Immature natural killer cell (primary cell): ENCODE results near the gene BRI3BP. TPM values are rescaled to one million over a fixed set of nuclear protein-coding genes. Genes with fewer than 3 reads are reported as not detected.

Experiments used
- DNase-seq, 3 donors: peaks; one replicate each; pipeline ENCODE4 v3.0.0; 2022; ENCODE audit warnings: mixed read lengths in 1 of 3
- H3K27ac Mint-ChIP-seq, 6 donors: one replicate each; pipeline ENCODE4 v1.8.0; 2020; ENCODE audit warnings: mixed read lengths in 6 of 6, mild to moderate bottlenecking in 5 of 6, inconsistent platforms in 4 of 6, moderate library complexity in 3 of 6
- H3K27me3 Mint-ChIP-seq, 3 donors: one replicate each; pipeline ENCODE4 v1.8.0; 2020 to 2021; ENCODE audit warnings: low read depth in 3 of 3, mild to moderate bottlenecking in 3 of 3, mixed read lengths in 3 of 3, moderate library complexity in 3 of 3, inconsistent platforms in 1 of 3
- H3K36me3 Mint-ChIP-seq, 3 donors: one replicate each; pipeline ENCODE4 v1.8.0; 2020; ENCODE audit warnings: mixed read lengths in 3 of 3, inconsistent platforms in 2 of 3, mild to moderate bottlenecking in 2 of 3
- H3K4me1 Mint-ChIP-seq, 2 donors: one replicate each; pipeline ENCODE4 v1.8.0; 2020; ENCODE audit warnings: inconsistent platforms in 2 of 2, mild to moderate bottlenecking in 2 of 2, mixed read lengths in 2 of 2, moderate library complexity in 1 of 2
- H3K4me3 Mint-ChIP-seq, 5 donors: one replicate each; pipeline ENCODE4 v1.8.0; 2020; ENCODE audit warnings: mild to moderate bottlenecking in 5 of 5, mixed read lengths in 5 of 5, inconsistent platforms in 3 of 5, moderate library complexity in 3 of 5
- H3K9me3 Mint-ChIP-seq, 6 donors: one replicate each; pipeline ENCODE4 v1.8.0; 2020; ENCODE audit warnings: mild to moderate bottlenecking in 6 of 6, mixed read lengths in 6 of 6, inconsistent platforms in 4 of 6, moderate library complexity in 3 of 6
- polyA plus RNA-seq, 3 donors: library from polyadenylated mRNA; unstranded; fragments of 300-500 nt; fragmentation: Illumina TruSeq; gene quantifications; one replicate each; pipeline ENCODE4 v1.2.3, GENCODE V29; 2021

Gene BRI3BP, protein sequence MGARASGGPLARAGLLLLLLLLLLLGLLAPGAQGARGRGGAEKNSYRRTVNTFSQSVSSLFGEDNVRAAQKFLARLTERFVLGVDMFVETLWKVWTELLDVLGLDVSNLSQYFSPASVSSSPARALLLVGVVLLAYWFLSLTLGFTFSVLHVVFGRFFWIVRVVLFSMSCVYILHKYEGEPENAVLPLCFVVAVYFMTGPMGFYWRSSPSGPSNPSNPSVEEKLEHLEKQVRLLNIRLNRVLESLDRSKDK
- 1 to 10 TPM; 1.0 to 3.5 (median 3.1) TPM for polyA plus RNA-seq

DNA sequence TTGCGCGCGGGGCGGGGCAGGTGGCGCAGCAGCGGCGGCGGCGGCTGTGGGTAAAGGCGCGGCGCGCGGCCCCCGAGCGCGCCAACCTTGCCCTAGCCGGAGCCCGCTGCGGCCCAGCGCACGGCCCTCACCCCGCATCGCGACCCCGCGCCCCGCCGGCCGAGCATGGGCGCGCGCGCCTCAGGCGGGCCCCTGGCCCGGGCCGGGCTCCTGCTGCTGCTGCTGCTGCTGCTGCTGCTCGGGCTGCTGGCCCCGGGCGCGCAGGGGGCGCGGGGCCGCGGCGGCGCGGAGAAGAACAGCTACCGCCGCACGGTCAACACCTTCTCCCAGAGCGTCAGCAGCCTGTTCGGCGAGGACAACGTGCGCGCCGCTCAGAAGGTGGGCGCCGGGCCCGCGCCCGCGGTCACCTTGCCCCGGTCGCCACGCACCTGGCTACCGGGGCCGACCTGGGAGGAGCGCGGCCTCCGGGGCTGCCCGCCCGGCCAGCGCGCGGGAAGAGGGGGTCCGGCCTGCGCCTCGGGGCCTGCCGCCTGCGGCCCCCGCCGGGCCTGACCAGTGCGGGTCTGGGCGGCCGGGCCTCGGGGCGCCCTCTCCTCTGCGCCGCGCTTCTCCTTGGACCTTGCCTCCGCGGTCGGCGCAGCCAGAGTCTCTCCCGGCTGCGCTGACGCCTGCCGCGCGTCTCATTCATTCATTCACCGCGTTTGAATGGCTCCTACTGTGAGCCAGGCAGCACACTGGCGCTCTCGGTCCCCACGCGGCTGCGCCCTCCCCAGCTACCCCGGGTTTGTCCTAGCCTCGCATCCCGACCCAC lies at the start of gene BRI3BP:
Gene BRI3BP (plus strand): TSS at position 20 of the 811 bp plus-strand sequence. CDS start 146 bp downstream, at position 166.
- peak within 1 kb of the TSS; percentile 87 to 93 (median 91) for H3K4me3 Mint-ChIP-seq
- peak within 1 kb of the TSS; percentile 9 to 81 (median 74) for H3K27ac Mint-ChIP-seq
- H3K27me3 Mint-ChIP-seq: peaks cover 0 to 6% (median 4%) of the 10 kb centered on the region in 3 donors
- peaks cover 28 to 31% of the 10 kb centered on the region in 2 donors for H3K4me1 Mint-ChIP-seq
- H3K36me3 Mint-ChIP-seq: no peaks in the 10 kb centered on the region
- DNase-seq: peak in 1 of 3 donors; percentile 7
- no peaks in the 10 kb centered on the region for H3K9me3 Mint-ChIP-seq

DNA sequence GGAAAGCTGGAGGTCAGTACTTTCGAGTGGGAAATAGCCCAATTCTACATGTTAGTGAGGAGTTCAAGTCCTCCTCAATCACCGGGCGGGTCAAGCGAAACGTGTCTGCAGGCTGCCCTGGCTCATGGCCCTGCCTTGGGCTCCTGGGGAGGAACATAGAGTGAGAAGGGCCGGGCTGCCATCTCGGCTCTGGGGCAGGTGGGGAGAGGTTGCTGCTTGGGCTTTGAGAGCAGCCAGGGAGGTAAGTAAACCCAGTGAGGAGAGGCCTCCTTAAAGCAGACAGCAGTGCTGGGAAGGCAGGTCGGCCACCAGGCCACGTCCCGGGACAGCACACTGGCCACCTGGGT lies 47.0 kb upstream of the BRI3BP start:
- H3K36me3 Mint-ChIP-seq: peaks cover 14 to 21% (median 15%) of the 10 kb centered on the region in 3 donors
- peak overlapping the region in 1 of 6 donors; percentile 47 for H3K27ac Mint-ChIP-seq
- no peak overlapping the region for H3K4me3 Mint-ChIP-seq
- no peaks in the 10 kb centered on the region for H3K9me3 Mint-ChIP-seq
- no peak for DNase-seq
- H3K27me3 Mint-ChIP-seq: peaks cover 0 to 4% (median 0%) of the 10 kb centered on the region in 3 donors
- H3K4me1 Mint-ChIP-seq: no peaks in the 10 kb centered on the region

DNA sequence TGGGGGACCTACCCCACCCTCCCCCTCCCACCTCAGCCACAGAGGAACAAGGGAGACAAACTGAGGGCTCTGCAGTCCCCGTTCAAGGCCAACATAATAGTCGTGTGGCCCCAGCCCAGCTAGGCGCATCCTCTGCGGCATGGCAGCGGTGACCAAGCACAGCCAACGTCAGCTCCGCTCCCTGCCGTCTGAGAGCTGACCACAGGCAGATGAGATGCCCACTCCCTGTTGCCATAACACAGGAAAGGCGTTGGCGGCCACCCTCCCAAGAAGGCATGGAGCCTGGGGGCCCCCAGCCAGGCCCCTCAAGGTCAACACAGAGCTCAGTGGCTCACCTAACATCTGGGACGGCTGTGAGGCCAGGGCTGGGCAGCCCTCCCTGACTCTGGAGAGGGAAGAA lies 46.4 kb upstream of the BRI3BP start:
- Mint-ChIP-seq H3K4me1 (no peaks in the 10 kb centered on the region), H3K9me3 (no peaks in the 10 kb centered on the region), H3K27ac (no peak overlapping the region), H3K4me3 (no peak overlapping the region), H3K27me3 (peaks cover 0 to 4% (median 0%) of the 10 kb centered on the region in 3 donors), H3K36me3 (peaks cover 15 to 22% (median 16%) of the 10 kb centered on the region in 3 donors)
- no peak for DNase-seq

DNA sequence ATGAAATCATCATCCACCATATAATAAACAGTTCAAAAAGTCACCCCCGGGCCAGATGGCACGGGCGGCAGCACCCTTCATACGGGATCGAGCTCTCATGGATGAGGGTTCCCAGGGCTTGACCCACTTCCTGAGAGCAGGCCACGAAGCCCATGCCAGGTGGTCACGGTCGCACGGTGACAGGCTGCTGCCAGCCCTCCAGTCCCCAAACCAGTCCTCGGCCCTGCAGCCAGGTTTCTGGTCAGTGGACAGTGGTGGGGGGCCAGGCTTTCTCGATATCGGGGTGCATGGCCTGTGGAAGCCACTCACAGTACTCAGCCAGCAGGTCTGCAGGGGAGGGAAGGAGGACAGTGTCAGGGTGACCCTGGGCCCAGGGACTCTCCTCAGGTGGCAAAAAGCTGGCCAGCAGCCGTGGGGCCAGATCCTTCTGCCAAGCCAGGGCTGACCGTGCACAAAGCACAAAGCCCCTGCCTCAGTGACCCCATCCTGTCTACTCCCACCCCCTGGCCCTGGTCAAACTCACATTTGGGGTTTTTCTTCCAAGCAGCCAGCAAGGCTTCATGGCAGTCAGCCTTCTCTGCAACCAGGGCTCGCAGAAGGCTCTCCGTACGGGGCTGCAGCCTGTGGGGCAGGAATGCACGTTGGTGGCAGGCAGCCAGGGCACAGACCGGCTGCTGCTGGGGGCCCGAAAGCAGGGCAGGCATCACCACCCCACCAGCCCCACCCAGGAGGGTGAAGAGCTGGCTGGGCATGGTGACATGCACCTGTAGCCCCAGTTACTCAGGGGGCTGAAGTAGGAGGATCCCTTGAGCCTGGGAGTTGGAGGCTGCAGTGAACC lies 45.7 kb upstream of the BRI3BP start:
- peaks cover 15 to 22% (median 16%) of the 10 kb centered on the region in 3 donors for H3K36me3 Mint-ChIP-seq
- peak overlapping the region in 1 of 6 donors; percentile 21 for H3K27ac Mint-ChIP-seq
- H3K27me3 Mint-ChIP-seq: peaks cover 0 to 2% (median 0%) of the 10 kb centered on the region in 3 donors
- DNase-seq: no peak
- no peak overlapping the region for H3K4me3 Mint-ChIP-seq
- H3K4me1 Mint-ChIP-seq: no peaks in the 10 kb centered on the region
- no peaks in the 10 kb centered on the region for H3K9me3 Mint-ChIP-seq

DNA sequence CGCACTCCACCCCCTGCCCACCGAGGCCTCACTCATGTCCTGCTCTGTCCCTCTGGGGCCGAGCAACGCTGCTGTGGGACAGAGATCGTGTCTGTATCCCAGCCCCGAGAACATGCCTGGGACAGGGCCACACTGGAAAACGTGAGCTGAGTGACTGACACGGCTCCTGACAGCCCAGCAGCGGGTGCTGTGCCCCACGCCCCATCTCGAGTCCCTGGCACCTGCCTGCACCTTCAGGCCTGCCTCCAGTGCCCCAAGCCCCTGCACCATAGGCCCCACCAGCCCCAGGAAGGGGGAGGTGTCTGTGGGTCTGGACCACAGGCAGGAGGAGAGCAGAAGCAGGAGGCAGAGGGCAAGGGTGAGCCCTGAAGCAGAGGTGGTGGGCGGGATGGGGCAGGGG lies 44.4 kb upstream of the BRI3BP start:
- Mint-ChIP-seq H3K9me3 (no peaks in the 10 kb centered on the region), H3K4me1 (no peaks in the 10 kb centered on the region), H3K4me3 (no peak overlapping the region), H3K36me3 (peaks cover 15 to 22% (median 16%) of the 10 kb centered on the region in 3 donors), H3K27me3 (peaks cover 0 to 2% (median 2%) of the 10 kb centered on the region in 3 donors), H3K27ac (no peak overlapping the region)
- DNase-seq: no peak

DNA sequence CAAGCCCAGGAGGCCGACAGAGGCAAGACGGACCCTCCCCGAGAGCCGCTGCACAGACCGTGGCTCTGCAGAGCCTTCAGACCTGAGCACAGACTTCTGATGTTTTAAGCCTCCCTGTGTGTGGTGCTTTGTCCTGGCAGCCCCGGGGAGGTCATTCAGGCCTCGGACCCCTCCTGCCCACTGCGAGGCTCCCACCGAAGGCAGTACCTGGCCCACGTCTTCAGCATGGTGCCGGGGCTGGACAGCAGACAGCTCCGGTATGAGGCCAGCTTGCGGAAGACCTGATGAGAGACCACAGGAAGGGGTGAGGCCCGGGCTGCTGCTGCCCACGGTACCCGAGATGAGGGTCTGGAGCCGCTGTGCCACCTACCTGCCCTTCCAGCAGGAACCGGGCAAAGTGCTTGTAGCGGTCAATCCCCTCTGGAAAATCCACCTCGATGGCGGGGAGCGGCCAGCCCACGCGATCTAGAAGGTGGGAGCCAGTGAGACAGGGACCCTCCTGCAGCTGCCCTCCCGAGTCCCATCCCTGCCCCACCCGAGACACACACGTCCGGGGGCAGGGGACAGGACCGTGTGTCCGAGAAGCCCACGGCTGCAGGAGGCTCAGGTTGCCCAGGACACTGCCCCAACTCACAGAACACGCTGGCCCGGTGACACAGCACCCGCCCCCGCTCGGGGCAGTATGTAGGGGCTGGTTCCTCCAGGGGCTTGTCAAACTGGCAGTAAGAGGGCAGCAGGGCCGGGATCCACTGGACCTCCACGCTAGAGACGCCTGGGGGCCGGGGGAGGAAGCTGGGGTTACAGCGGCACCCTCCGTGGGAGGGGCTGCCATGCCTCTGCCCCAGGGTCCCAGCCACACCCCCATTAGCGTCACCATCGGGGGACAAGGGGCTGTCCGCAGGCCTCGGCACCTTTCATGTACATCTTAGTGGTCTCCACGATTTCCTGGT lies 43.4 kb upstream of the BRI3BP start:
- Mint-ChIP-seq H3K27me3 (peaks cover 0 to 2% (median 2%) of the 10 kb centered on the region in 3 donors), H3K9me3 (no peaks in the 10 kb centered on the region), H3K36me3 (peaks cover 15 to 25% (median 16%) of the 10 kb centered on the region in 3 donors), H3K4me3 (no peak overlapping the region), H3K4me1 (no peaks in the 10 kb centered on the region), H3K27ac (no peak overlapping the region)
- DNase-seq: no peak

DNA sequence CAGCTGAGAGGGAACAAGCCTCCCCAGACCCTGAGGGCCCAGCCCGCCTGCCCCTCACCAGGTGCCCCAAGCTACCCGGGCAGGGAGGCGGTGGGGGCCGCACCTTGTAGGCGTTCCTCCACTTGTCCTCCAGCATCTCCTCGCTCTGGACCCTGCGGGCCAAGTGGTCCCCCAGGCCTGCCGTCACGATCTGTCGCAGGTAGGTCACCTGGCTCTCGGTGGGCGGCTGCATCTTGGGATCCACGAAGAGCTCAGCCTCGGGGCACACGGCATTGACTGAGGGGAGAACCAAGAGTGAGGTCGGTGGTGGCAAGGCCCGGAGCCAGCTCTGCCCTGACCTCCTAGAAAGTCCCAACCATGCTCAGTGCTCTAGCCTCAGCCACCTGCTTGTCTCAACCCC lies 41.1 kb upstream of the BRI3BP start:
- Mint-ChIP-seq H3K9me3 (no peaks in the 10 kb centered on the region), H3K27ac (no peak overlapping the region), H3K36me3 (peaks cover 12 to 21% (median 12%) of the 10 kb centered on the region in 3 donors), H3K4me1 (no peaks in the 10 kb centered on the region), H3K4me3 (no peak overlapping the region), H3K27me3 (peaks cover 0 to 3% (median 2%) of the 10 kb centered on the region in 3 donors)
- DNase-seq: no peak

DNA sequence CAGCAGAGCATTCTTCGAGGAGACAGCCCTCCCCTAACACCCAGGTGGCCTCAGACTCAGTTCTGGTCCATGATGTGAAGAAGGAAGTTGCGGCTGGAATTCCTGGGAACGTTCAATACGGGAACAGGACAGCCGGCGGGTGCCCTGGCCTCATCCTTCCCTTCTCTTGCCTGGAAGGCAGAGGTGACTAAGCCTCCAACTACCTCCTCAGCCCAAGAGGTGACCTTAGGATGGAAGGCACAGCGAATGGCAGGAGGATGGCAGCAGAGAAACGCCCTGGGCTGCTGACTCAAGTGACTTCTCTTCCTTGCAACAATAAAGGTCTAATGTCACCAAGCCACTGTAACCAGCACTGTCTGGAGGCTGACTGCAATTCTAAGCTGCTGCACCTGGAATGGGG lies 40.6 kb upstream of the BRI3BP start:
- no peak overlapping the region for H3K4me3 Mint-ChIP-seq
- H3K9me3 Mint-ChIP-seq: no peaks in the 10 kb centered on the region

DNA sequence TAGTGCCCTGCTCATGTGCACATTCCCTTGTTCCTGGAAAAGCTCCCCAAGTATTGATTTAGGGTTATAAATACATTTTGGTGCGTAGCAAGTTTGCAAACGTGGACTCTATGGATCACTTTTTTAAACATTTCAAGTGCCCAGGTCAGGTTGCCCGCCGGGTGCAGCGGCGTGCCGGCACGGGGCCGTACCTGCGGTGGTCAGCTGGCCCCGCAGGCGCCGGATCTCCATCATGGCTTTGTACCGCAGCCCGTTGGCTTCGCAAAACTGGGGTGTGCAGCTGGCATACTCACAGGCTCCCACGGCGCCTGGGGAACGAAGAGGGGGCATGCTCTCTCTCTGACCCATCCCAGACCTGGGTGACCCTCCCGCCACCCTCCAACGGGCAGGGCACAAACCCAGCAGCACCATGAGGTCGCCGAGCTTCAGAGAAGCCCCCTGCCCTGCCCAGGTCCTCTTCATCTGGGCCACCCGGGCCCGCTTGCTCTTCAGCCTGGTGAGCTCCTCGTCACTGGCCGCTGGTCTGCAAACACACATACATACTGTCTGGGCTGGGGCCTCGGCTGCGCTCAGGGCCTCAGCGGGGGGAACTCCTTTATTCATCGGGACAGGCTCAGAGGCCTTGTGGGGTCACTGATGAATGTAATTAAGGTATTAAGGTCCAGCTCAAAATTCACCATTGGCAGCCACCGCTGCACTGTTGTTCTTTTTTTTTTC lies 39.6 kb upstream of the BRI3BP start:
- Mint-ChIP-seq H3K4me1 (no peaks in the 10 kb centered on the region), H3K27me3 (peaks cover 0 to 5% (median 4%) of the 10 kb centered on the region in 3 donors), H3K36me3 (peaks cover 12 to 28% (median 18%) of the 10 kb centered on the region in 3 donors), H3K27ac (no peak overlapping the region), H3K9me3 (no peaks in the 10 kb centered on the region), H3K4me3 (no peak overlapping the region)
- no peak for DNase-seq

More for the DNA sequence above, 40.6 kb upstream of the BRI3BP start:
- peaks cover 0 to 3% (median 3%) of the 10 kb centered on the region in 3 donors for H3K27me3 Mint-ChIP-seq
- DNase-seq: no peak
- H3K4me1 Mint-ChIP-seq: no peaks in the 10 kb centered on the region
- peaks cover 12 to 23% (median 14%) of the 10 kb centered on the region in 3 donors for H3K36me3 Mint-ChIP-seq
- no peak overlapping the region for H3K27ac Mint-ChIP-seq

DNA sequence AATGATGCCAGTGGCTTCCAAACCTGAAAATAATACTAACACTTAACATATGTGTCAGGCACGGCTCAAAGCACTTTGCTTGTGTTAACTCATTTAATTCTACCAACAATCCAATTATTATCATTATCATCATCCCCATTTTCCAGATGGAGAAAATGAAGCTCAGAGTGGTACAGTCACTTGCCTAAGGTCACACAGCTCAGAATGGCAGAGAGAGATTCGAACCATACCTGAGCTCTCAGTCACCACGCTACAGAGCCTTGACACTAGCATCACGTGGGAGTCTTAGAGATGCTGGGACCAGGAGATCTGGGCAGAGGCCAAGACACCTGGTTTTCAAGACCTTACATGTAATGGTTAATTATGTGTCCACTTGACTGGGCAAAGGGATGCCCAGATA lies 38.7 kb upstream of the BRI3BP start:
- peaks cover 13 to 28% (median 14%) of the 10 kb centered on the region in 3 donors for H3K36me3 Mint-ChIP-seq
- DNase-seq: no peak
- no peak overlapping the region for H3K4me3 Mint-ChIP-seq
- H3K9me3 Mint-ChIP-seq: no peaks in the 10 kb centered on the region
- peaks cover 0 to 4% (median 3%) of the 10 kb centered on the region in 3 donors for H3K27me3 Mint-ChIP-seq
- H3K4me1 Mint-ChIP-seq: no peaks in the 10 kb centered on the region
- no peak overlapping the region for H3K27ac Mint-ChIP-seq

DNA sequence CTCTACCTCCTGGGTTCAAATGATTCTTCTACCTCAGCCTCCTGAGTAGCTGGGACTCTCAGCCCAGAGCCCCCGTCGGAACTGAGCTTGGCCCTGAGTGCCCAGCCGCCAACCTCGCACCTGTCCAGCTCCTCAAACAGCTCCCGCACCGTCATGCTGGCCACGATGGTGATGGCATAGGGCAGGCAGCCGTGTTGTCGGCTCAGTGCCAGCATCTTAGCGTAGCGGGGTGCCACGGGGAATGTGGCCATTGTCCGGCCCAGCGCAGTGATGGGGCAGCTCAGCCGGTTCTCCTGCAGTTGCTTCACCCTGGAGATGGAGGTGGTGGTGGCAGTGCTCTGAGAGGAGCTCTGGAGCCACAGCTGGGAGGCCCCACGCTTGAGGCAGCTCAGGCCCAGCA lies 36.9 kb upstream of the BRI3BP start:
- H3K27ac Mint-ChIP-seq: no peak overlapping the region
- peaks cover 9 to 23% (median 9%) of the 10 kb centered on the region in 3 donors for H3K36me3 Mint-ChIP-seq
- peaks cover 0 to 4% (median 3%) of the 10 kb centered on the region in 3 donors for H3K27me3 Mint-ChIP-seq
- no peak overlapping the region for H3K4me3 Mint-ChIP-seq
- no peak for DNase-seq
- H3K4me1 Mint-ChIP-seq: no peaks in the 10 kb centered on the region
- no peaks in the 10 kb centered on the region for H3K9me3 Mint-ChIP-seq

DNA sequence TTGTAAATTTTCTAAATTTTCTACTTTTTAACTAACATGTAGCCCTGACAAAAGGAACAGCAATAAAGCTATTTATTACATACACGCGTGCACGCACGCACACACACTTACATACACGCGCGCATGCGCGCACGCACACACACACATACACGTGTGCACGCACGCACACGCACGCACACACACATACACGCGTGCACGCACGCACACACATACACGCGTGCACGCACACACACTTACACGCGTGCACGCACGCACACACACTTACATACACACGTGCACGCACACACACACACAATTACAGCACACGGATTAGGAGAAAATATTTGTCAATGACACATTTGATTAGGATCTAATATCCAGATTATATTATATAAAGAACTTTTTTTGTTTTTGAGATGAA lies 32.4 kb upstream of the BRI3BP start:
- Mint-ChIP-seq H3K4me1 (no peaks in the 10 kb centered on the region), H3K4me3 (no peak overlapping the region), H3K36me3 (peaks cover 10 to 33% (median 16%) of the 10 kb centered on the region in 3 donors), H3K27me3 (peaks cover 0 to 5% (median 2%) of the 10 kb centered on the region in 3 donors), H3K9me3 (no peaks in the 10 kb centered on the region), H3K27ac (peak overlapping the region in 1 of 6 donors; percentile 57)
- no peak for DNase-seq
